T-helper 2 cell treated with Interferon-gamma antibody and Interleukin-4, amounts not matched to agents 5 μg/mL and 100 μg/mL, for 36 hours (primary cell): ENCODE measurements around the gene STRIP2.
"Not testable (repeated sequence)": the region's sequence is repeated elsewhere in the genome, so short reads cannot be mapped to it uniquely, and the experiment has no call there.

Experiments used
- DNase-seq: peaks from one replicate; pipeline ENCODE4 v3.0.0; 2021; ENCODE audit warnings: low spot score
- H3K27ac Mint-ChIP-seq: one replicate; pipeline ENCODE4 v1.8.0; 2021; ENCODE audit warnings: mild to moderate bottlenecking, mixed read lengths
- H3K27me3 Mint-ChIP-seq: one replicate; pipeline ENCODE4 v1.8.0; 2021; ENCODE audit warnings: low read depth, mixed read lengths
- H3K36me3 Mint-ChIP-seq: one replicate; pipeline ENCODE4 v1.8.0; 2021; ENCODE audit warnings: low read depth, mixed read lengths
- H3K4me1 Mint-ChIP-seq: one replicate; pipeline ENCODE4 v1.8.0; 2021; ENCODE audit warnings: low read depth, mixed read lengths
- H3K4me3 Mint-ChIP-seq: one replicate; pipeline ENCODE4 v1.8.0; 2022; ENCODE audit warnings: mild to moderate bottlenecking, moderate library complexity, mixed read lengths
- H3K9me3 Mint-ChIP-seq: one replicate; pipeline ENCODE4 v1.8.0; 2021; ENCODE audit warnings: mixed read lengths

The STRIP2 gene

GRCh38 chr7:129475931-129476330 is 41.7 kb downstream of the STRIP2 start:
- not testable (repeated sequence) for H3K9me3 Mint-ChIP-seq, H3K4me3 Mint-ChIP-seq, H3K4me1 Mint-ChIP-seq, DNase-seq, H3K27ac Mint-ChIP-seq, H3K27me3 Mint-ChIP-seq
- peaks cover 23% of the 10 kb centered on the region for H3K36me3 Mint-ChIP-seq

- not testable (repeated sequence) for H3K4me1 Mint-ChIP-seq, H3K4me3 Mint-ChIP-seq, H3K27ac Mint-ChIP-seq, H3K27me3 Mint-ChIP-seq, DNase-seq, H3K9me3 Mint-ChIP-seq
- H3K36me3 Mint-ChIP-seq, result peaks cover 23% of the 10 kb centered on the region
These were observed 42.2 kb downstream of the STRIP2 start for GRCh38 chr7:129476398-129476797.

GRCh38 chr7:129479831-129480230 is 45.6 kb downstream of the STRIP2 start:
- Mint-ChIP-seq H3K4me3 (no peak overlapping the region), H3K36me3 (peaks cover 24% of the 10 kb centered on the region), H3K4me1 (peaks cover 3% of the 10 kb centered on the region), H3K27ac (no peak overlapping the region), H3K27me3 (no peaks in the 10 kb centered on the region), H3K9me3 (no peaks in the 10 kb centered on the region)
- DNase-seq, result no peak

GRCh38 chr7:129480674-129481363 is 46.6 kb downstream of the STRIP2 start:
- DNase-seq, result no peak
- Mint-ChIP-seq H3K27ac (no peak overlapping the region), H3K36me3 (peaks cover 29% of the 10 kb centered on the region), H3K27me3 (no peaks in the 10 kb centered on the region), H3K4me3 (no peak overlapping the region), H3K9me3 (no peaks in the 10 kb centered on the region), H3K4me1 (peaks cover 5% of the 10 kb centered on the region)

GRCh38 chr7:129481376-129481775 is 47.1 kb downstream of the STRIP2 start:
- peaks cover 34% of the 10 kb centered on the region for H3K36me3 Mint-ChIP-seq
- not testable (repeated sequence) for H3K27ac Mint-ChIP-seq, H3K27me3 Mint-ChIP-seq, H3K4me1 Mint-ChIP-seq, H3K9me3 Mint-ChIP-seq, H3K4me3 Mint-ChIP-seq, DNase-seq

GRCh38 chr7:129482781-129483180 is 48.5 kb downstream of the STRIP2 start:
- no peaks in the 10 kb centered on the region for H3K9me3 Mint-ChIP-seq
- peaks cover 5% of the 10 kb centered on the region for H3K4me1 Mint-ChIP-seq
- H3K27ac Mint-ChIP-seq, result no peak overlapping the region

GRCh38 chr7:129489491-129489890 is 55.3 kb downstream of the STRIP2 start:
- H3K36me3 Mint-ChIP-seq, result peaks cover 41% of the 10 kb centered on the region
- H3K4me1 Mint-ChIP-seq, result peaks cover 18% of the 10 kb centered on the region
- no peaks in the 10 kb centered on the region for H3K9me3 Mint-ChIP-seq
- H3K27me3 Mint-ChIP-seq, result no peaks in the 10 kb centered on the region
- no peak overlapping the region for H3K27ac Mint-ChIP-seq
- no peak overlapping the region for H3K4me3 Mint-ChIP-seq
- DNase-seq, result no peak

More at GRCh38 chr7:129482781-129483180, 48.5 kb downstream of the STRIP2 start:
- H3K27me3 Mint-ChIP-seq, result no peaks in the 10 kb centered on the region
- H3K4me3 Mint-ChIP-seq, result no peak overlapping the region
- peaks cover 33% of the 10 kb centered on the region for H3K36me3 Mint-ChIP-seq
- no peak for DNase-seq

- H3K27ac Mint-ChIP-seq, result peak overlapping the region; percentile 58
- H3K4me1 Mint-ChIP-seq, result peaks cover 35% of the 10 kb centered on the region
These were observed 58.2 kb downstream of the STRIP2 start for GRCh38 chr7:129492391-129492790.

GRCh38 chr7:129493555-129493954 is 59.3 kb downstream of the STRIP2 start:
- DNase-seq, result no peak
- H3K36me3 Mint-ChIP-seq, result peaks cover 19% of the 10 kb centered on the region
- no peaks in the 10 kb centered on the region for H3K27me3 Mint-ChIP-seq
- peak overlapping the region; percentile 81 for H3K27ac Mint-ChIP-seq
- peaks cover 42% of the 10 kb centered on the region for H3K4me1 Mint-ChIP-seq
- no peaks in the 10 kb centered on the region for H3K9me3 Mint-ChIP-seq
- H3K4me3 Mint-ChIP-seq, result no peak overlapping the region

More at GRCh38 chr7:129492391-129492790, 58.2 kb downstream of the STRIP2 start:
- H3K4me3 Mint-ChIP-seq, result no peak overlapping the region
- H3K27me3 Mint-ChIP-seq, result no peaks in the 10 kb centered on the region
- peaks cover 19% of the 10 kb centered on the region for H3K36me3 Mint-ChIP-seq
- H3K9me3 Mint-ChIP-seq, result no peaks in the 10 kb centered on the region
- DNase-seq, result no peak

GRCh38 chr7:129494041-129494440 is 59.8 kb downstream of the STRIP2 start:
- Mint-ChIP-seq H3K9me3 (no peaks in the 10 kb centered on the region), H3K27ac (peak overlapping the region; percentile 81), H3K4me3 (no peak overlapping the region), H3K4me1 (peaks cover 42% of the 10 kb centered on the region), H3K36me3 (peaks cover 15% of the 10 kb centered on the region), H3K27me3 (no peaks in the 10 kb centered on the region)
- DNase-seq, result peak; percentile 39

- Mint-ChIP-seq H3K27me3 (no peaks in the 10 kb centered on the region), H3K4me1 (peaks cover 50% of the 10 kb centered on the region), H3K9me3 (no peaks in the 10 kb centered on the region), H3K4me3 (peak overlapping the region; percentile 24), H3K27ac (peak overlapping the region; percentile 77), H3K36me3 (peaks cover 11% of the 10 kb centered on the region)
- DNase-seq, result peak; percentile 55
These were observed 61.8 kb downstream of the STRIP2 start for GRCh38 chr7:129495987-129496386.

GRCh38 chr7:129496653-129497052 is 62.4 kb downstream of the STRIP2 start:
- H3K27me3 Mint-ChIP-seq, result no peaks in the 10 kb centered on the region
- H3K4me1 Mint-ChIP-seq, result peaks cover 55% of the 10 kb centered on the region
- H3K4me3 Mint-ChIP-seq, result peak overlapping the region; percentile 12
- H3K27ac Mint-ChIP-seq, result peak overlapping the region; percentile 70
- no peaks in the 10 kb centered on the region for H3K9me3 Mint-ChIP-seq
- H3K36me3 Mint-ChIP-seq, result peaks cover 5% of the 10 kb centered on the region
- DNase-seq, result no peak

GRCh38 chr7:129497156-129497555 is 62.9 kb downstream of the STRIP2 start:
- no peak for DNase-seq
- Mint-ChIP-seq H3K27ac (peak overlapping the region; percentile 70), H3K4me3 (peak overlapping the region; percentile 12), H3K27me3 (no peaks in the 10 kb centered on the region), H3K9me3 (no peaks in the 10 kb centered on the region), H3K36me3 (peaks cover 4% of the 10 kb centered on the region), H3K4me1 (peaks cover 57% of the 10 kb centered on the region)

- no peak overlapping the region for H3K4me3 Mint-ChIP-seq
- no peaks in the 10 kb centered on the region for H3K9me3 Mint-ChIP-seq
- H3K27ac Mint-ChIP-seq, result peak overlapping the region; percentile 41
- no peak for DNase-seq
- H3K36me3 Mint-ChIP-seq, result no peaks in the 10 kb centered on the region
- H3K4me1 Mint-ChIP-seq, result peaks cover 50% of the 10 kb centered on the region
- peaks cover 2% of the 10 kb centered on the region for H3K27me3 Mint-ChIP-seq
These were observed 63.8 kb downstream of the STRIP2 start for GRCh38 chr7:129498021-129498420.

GRCh38 chr7:129499999-129500398 is 65.8 kb downstream of the STRIP2 start:
- H3K9me3 Mint-ChIP-seq, result no peaks in the 10 kb centered on the region
- peaks cover 8% of the 10 kb centered on the region for H3K27me3 Mint-ChIP-seq
- no peak for DNase-seq
- peak overlapping the region; percentile 60 for H3K4me3 Mint-ChIP-seq
- H3K4me1 Mint-ChIP-seq, result peaks cover 45% of the 10 kb centered on the region
- peak overlapping the region; percentile 70 for H3K27ac Mint-ChIP-seq
- H3K36me3 Mint-ChIP-seq, result no peaks in the 10 kb centered on the region
